HepG2 (cell line): ENCODE measurements around the gene SIX3. TPM values are rescaled to one million over a fixed set of nuclear protein-coding genes. Genes with fewer than 3 reads are reported as not detected.
A peak's percentile ranks its signal among the peaks of the same experiment; 100 is the strongest.

Experiments used
- CEBPG ChIP-seq: IDR thresholded peaks from 2 replicates; pipeline ENCODE4 v1.6.1; 2016
- DR1 ChIP-seq: sonication (generic); formaldehyde crosslinking; IDR thresholded peaks from 2 replicates; pipeline ENCODE4 v1.8.0; 2021; ENCODE audit warnings: mild to moderate bottlenecking, missing genetic modification reagents, inconsistent platforms
- ETV5 ChIP-seq: IDR thresholded peaks from 2 replicates; pipeline ENCODE4 v1.6.1; 2018; ENCODE audit warnings: missing biosample characterization, missing genetic modification reagents, inconsistent platforms, borderline replicate concordance
- FOXA3 ChIP-seq: IDR thresholded peaks from 2 replicates; pipeline ENCODE4 v1.6.1; 2016; ENCODE audit warnings: missing genetic modification reagents, missing compliant biosample characterization
- HOXA9 ChIP-seq: sonication (generic); formaldehyde crosslinking; IDR thresholded peaks from 2 replicates; pipeline ENCODE4 v1.8.1; 2022; ENCODE audit warnings: missing genetic modification reagents, mild to moderate bottlenecking, moderate library complexity, borderline replicate concordance
- IRF2 ChIP-seq: IDR thresholded peaks from 2 replicates; pipeline ENCODE4 v1.6.1; 2018; ENCODE audit warnings: missing genetic modification reagents, missing compliant biosample characterization
- KDM5A ChIP-seq: fragments of 200-600 bp; sonication (generic); IDR thresholded peaks from 2 replicates; pipeline ENCODE4 v1.7.0; 2018; ENCODE audit warnings: antibody characterized with exemption, mild to moderate bottlenecking, low read length, borderline replicate concordance
- KLF16 ChIP-seq, 2 experiments: sonication (generic) in 1 of 2; formaldehyde crosslinking in 1 of 2; IDR thresholded peaks; 2 replicates each; pipeline versions ENCODE4 v1.6.1 to v1.8.0; 2016 to 2023; ENCODE audit warnings: missing genetic modification reagents in 2 of 2, missing compliant biosample characterization in 1 of 2
- MAFG ChIP-seq: sonication (generic); formaldehyde crosslinking; IDR thresholded peaks from 2 replicates; pipeline ENCODE4 v1.5.1; 2020; ENCODE audit warnings: mild to moderate bottlenecking, missing genetic modification reagents
- MIXL1 ChIP-seq: IDR thresholded peaks from 2 replicates; pipeline ENCODE4 v1.6.1; 2016
- NCOR1 ChIP-seq: fragments of 200-600 bp; sonication (generic); IDR thresholded peaks from 2 replicates; pipeline ENCODE4 v1.7.0; 2017; ENCODE audit warnings: antibody characterized with exemption, low read length, borderline replicate concordance
- POGZ ChIP-seq: sonication (generic); formaldehyde crosslinking; IDR thresholded peaks from 2 replicates; pipeline ENCODE4 v1.4.0; 2020; ENCODE audit warnings: mild to moderate bottlenecking, missing genetic modification reagents
- PPARG ChIP-seq: conservative IDR thresholded peaks from 2 replicates; pipeline ENCODE4 v1.6.1; 2016; ENCODE audit warnings: missing biosample characterization, missing genetic modification reagents
- PRMT3 ChIP-seq: sonication (generic); formaldehyde crosslinking; IDR thresholded peaks from 2 replicates; pipeline ENCODE4 v1.8.1; 2022; ENCODE audit warnings: low read depth, mild to moderate bottlenecking, moderate library complexity, missing genetic modification reagents, borderline replicate concordance
- RORA ChIP-seq: sonication (generic); formaldehyde crosslinking; IDR thresholded peaks from 2 replicates; pipeline ENCODE4 v1.5.0; 2020; ENCODE audit warnings: mild to moderate bottlenecking, missing genetic modification reagents, moderate library complexity
- SMAD9 ChIP-seq: sonication (generic); formaldehyde crosslinking; IDR thresholded peaks from 2 replicates; pipeline ENCODE4 v1.5.1; 2020; ENCODE audit warnings: mild to moderate bottlenecking, missing genetic modification reagents
- SP2 ChIP-seq: sonication (generic); formaldehyde crosslinking; IDR thresholded peaks from 2 replicates; pipeline ENCODE4 v1.5.1; 2020; ENCODE audit warnings: mild to moderate bottlenecking, missing genetic modification reagents
- TBL1XR1 ChIP-seq: fragments of 150-350 bp; IDR thresholded peaks from 2 replicates; pipeline ENCODE4 v1.6.1; 2014; ENCODE audit warnings: borderline replicate concordance, low read length; ENCODE audit not compliant: partially characterized antibody
- WIZ ChIP-seq: sonication (generic); formaldehyde crosslinking; IDR thresholded peaks from 2 replicates; pipeline ENCODE4 v1.5.1; 2020; ENCODE audit warnings: mild to moderate bottlenecking, missing genetic modification reagents
- ZFP90 ChIP-seq: sonication (generic); formaldehyde crosslinking; IDR thresholded peaks from 2 replicates; pipeline ENCODE4 v1.8.0; 2022; ENCODE audit warnings: missing genetic modification reagents, mild to moderate bottlenecking, inconsistent platforms, borderline replicate concordance
- ZFY ChIP-seq: sonication (generic); formaldehyde crosslinking; IDR thresholded peaks from 2 replicates; pipeline ENCODE4 v1.4.0; 2020; ENCODE audit warnings: missing genetic modification reagents
- ZMYM3 ChIP-seq: sonication (generic); formaldehyde crosslinking; IDR thresholded peaks from 2 replicates; pipeline ENCODE4 v1.5.1; 2020; ENCODE audit warnings: mild to moderate bottlenecking, missing genetic modification reagents
- ZNF263 ChIP-seq: sonication (generic); formaldehyde crosslinking; IDR thresholded peaks from 2 replicates; pipeline ENCODE4 v1.4.0; 2020; ENCODE audit warnings: missing genetic modification reagents
- ZNF333 ChIP-seq: sonication (generic); formaldehyde crosslinking; IDR thresholded peaks from 2 replicates; pipeline ENCODE4 v1.4.0; 2020; ENCODE audit warnings: mild to moderate bottlenecking, missing genetic modification reagents, borderline replicate concordance
- ZNF33B ChIP-seq: sonication (generic); formaldehyde crosslinking; IDR thresholded peaks from 2 replicates; pipeline ENCODE4 v1.5.1; 2020; ENCODE audit warnings: mild to moderate bottlenecking, missing genetic modification reagents
- ZNF577 ChIP-seq: sonication (generic); formaldehyde crosslinking; IDR thresholded peaks from 2 replicates; pipeline ENCODE4 v1.4.0; 2020; ENCODE audit warnings: mild to moderate bottlenecking, low read depth, missing genetic modification reagents, borderline replicate concordance
- ZNF605 ChIP-seq: sonication (generic); formaldehyde crosslinking; IDR thresholded peaks from 2 replicates; pipeline ENCODE4 v1.8.0; 2022; ENCODE audit warnings: mild to moderate bottlenecking, missing genetic modification reagents
- ZNF800 ChIP-seq: sonication (generic); formaldehyde crosslinking; IDR thresholded peaks from 2 replicates; pipeline ENCODE4 v1.4.0; 2020; ENCODE audit warnings: missing genetic modification reagents
- polyA plus RNA-seq, 8 experiments: library from polyadenylated mRNA; depleted of rRNA in 3 of 8; stranded (reverse) in 7 of 8; unstranded in 1 of 8; fragments of >200 nt; fragmentation: Illumina TruSeq in 4 of 8; extraction: Trizol in 4 of 8; gene quantifications; 2 replicates each; pipeline versions ENCODE4 v1.2.1 to v1.2.3, GENCODE V29; 2011 to 2016; ENCODE audit warnings: low read depth in 4 of 8, missing spikeins in 1 of 8, mixed read lengths in 1 of 8; ENCODE audit not compliant: insufficient read depth in 1 of 8
- total RNA-seq, 5 experiments: library from RNA; depleted of rRNA; stranded (reverse); fragments of >200 nt; fragmentation: Illumina TruSeq; extraction: Trizol; gene quantifications; 2 replicates each; pipeline ENCODE4 v1.2.3, GENCODE V29; 2016; ENCODE audit warnings: low read depth in 1 of 5
- TF ChIP-seq, protein P1 (sequence below): sonication (generic); formaldehyde crosslinking; IDR thresholded peaks from 2 replicates; pipeline ENCODE4 v1.4.0; 2020; ENCODE audit warnings: missing genetic modification reagents, borderline replicate concordance

SIX3 gene
- total and polyA plus RNA-seq, 2 of the 13 experiments (the other 11 are each of a cell fraction or from before 2014, with no cell fraction given), result not detected

GRCh38 chr2:44952143-44952805, 10.8 kb downstream of the SIX3 start (continued):
- TF ChIP-seq TBL1XR1 (no peak), SP2 (CRISPR knock-in tag) (no peak), SMAD9 (CRISPR knock-in tag) (no peak), PRMT3 (CRISPR knock-in tag) (no peak; the same call in 1 of the 2 replicates), WIZ (CRISPR knock-in tag) (no peak), ZFY (peak; percentile 79), MIXL1 (CRISPR knock-in tag) (no peak), KDM5A (no peak), CEBPG (CRISPR knock-in tag) (no peak), ZNF605 (0 out of 2 replicates have a peak, but pooled peaks have one; percentile 60), IRF2 (peak; percentile 29; the same call in 1 of the 2 replicates), ZFP90 (CRISPR knock-in tag) (peak; percentile 56; the same call in 1 of the 2 replicates), ZNF263 (CRISPR knock-in tag) (peak; percentile 46; the same call in 1 of the 2 replicates), HOXA9 (CRISPR knock-in tag) (no peak), ZNF333 (CRISPR knock-in tag) (no peak), ZNF577 (CRISPR knock-in tag) (no peak), ZMYM3 (CRISPR knock-in tag) (peak; percentile 85), RORA (CRISPR knock-in tag) (no peak), DR1 (CRISPR knock-in tag) (no peak), PPARG (CRISPR knock-in tag) (no peak), KLF16 (CRISPR knock-in tag; IDR thresholded peaks at IDR 0.05) (no peak), FOXA3 (CRISPR knock-in tag) (no peak), MAFG (CRISPR knock-in tag) (no peak), ETV5 (no peak; the same call in 1 of the 2 replicates), ZNF33B (CRISPR knock-in tag) (no peak), ZNF800 (CRISPR knock-in tag) (peak; percentile 93; the same call in 1 of the 2 replicates), NCOR1 (no peak), POGZ (CRISPR knock-in tag) (peak; percentile 61; the same call in 1 of the 2 replicates)
- TF ChIP-seq, protein P1, sequence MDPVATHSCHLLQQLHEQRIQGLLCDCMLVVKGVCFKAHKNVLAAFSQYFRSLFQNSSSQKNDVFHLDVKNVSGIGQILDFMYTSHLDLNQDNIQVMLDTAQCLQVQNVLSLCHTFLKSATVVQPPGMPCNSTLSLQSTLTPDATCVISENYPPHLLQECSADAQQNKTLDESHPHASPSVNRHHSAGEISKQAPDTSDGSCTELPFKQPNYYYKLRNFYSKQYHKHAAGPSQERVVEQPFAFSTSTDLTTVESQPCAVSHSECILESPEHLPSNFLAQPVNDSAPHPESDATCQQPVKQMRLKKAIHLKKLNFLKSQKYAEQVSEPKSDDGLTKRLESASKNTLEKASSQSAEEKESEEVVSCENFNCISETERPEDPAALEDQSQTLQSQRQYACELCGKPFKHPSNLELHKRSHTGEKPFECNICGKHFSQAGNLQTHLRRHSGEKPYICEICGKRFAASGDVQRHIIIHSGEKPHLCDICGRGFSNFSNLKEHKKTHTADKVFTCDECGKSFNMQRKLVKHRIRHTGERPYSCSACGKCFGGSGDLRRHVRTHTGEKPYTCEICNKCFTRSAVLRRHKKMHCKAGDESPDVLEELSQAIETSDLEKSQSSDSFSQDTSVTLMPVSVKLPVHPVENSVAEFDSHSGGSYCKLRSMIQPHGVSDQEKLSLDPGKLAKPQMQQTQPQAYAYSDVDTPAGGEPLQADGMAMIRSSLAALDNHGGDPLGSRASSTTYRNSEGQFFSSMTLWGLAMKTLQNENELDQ (CRISPR knock-in tag), result no peak
